ENCODE data around the gene LCN6.
A peak's percentile ranks its signal among the peaks of the same experiment; 100 is the strongest.

The LCN6 gene

GRCh38 chr9:136726631-136727191 lies 21.6 kb downstream of the LCN6 start:
- Histone ChIP-seq H3K36me3 (ENCODE audit: control insufficient read depth in 1 of 2, insufficient read depth in 2 of 2, low read length in 2 of 2) (peaks cover 23 to 42% of the 10 kb centered on the region in 2 donors), H3K4me1 (ENCODE audit: control insufficient read depth in 1 of 2, insufficient read depth in 2 of 2, low read length in 2 of 2) (peaks cover 13 to 33% of the 10 kb centered on the region in 2 donors), H3K27ac (ENCODE audit: low read length) (peak overlapping the region; percentile 45), H3K27me3 (ENCODE audit: low read depth, low read length) (no peaks in the 10 kb centered on the region), H3K4me3 (ENCODE audit: low read depth in 1 of 2, low read length in 2 of 2) (peak overlapping the region; percentile 94 to 95), H3K9me3 (ENCODE audit: control insufficient read depth in 1 of 2, low read length in 2 of 2) (no peaks in the 10 kb centered on the region)

GRCh38 chr9:136726118-136726517 lies 22.2 kb downstream of the LCN6 start:
- no peaks in the 10 kb centered on the region for H3K27me3 ChIP-seq (ENCODE audit: low read depth, low read length)
- peaks cover 13 to 33% of the 10 kb centered on the region in 2 donors for H3K4me1 ChIP-seq (ENCODE audit: control insufficient read depth in 1 of 2, insufficient read depth in 2 of 2, low read length in 2 of 2)
- peak overlapping the region; percentile 94 to 95 for H3K4me3 ChIP-seq (ENCODE audit: low read depth in 1 of 2, low read length in 2 of 2)
- peaks cover 23 to 48% of the 10 kb centered on the region in 2 donors for H3K36me3 ChIP-seq (ENCODE audit: control insufficient read depth in 1 of 2, insufficient read depth in 2 of 2, low read length in 2 of 2)
- H3K27ac ChIP-seq (ENCODE audit: low read length) = no peak overlapping the region
- no peaks in the 10 kb centered on the region for H3K9me3 ChIP-seq (ENCODE audit: control insufficient read depth in 1 of 2, low read length in 2 of 2)

- H3K4me3 ChIP-seq (ENCODE audit: low read depth in 1 of 2, low read length in 2 of 2) = peak overlapping the region; percentile 94 to 95
These were observed 22.7 kb downstream of the LCN6 start for GRCh38 chr9:136725612-136726011.

GRCh38 chr9:136724772-136725171 lies 23.6 kb downstream of the LCN6 start:
- Histone ChIP-seq H3K9me3 (ENCODE audit: control insufficient read depth in 1 of 2, low read length in 2 of 2) (no peaks in the 10 kb centered on the region), H3K4me1 (ENCODE audit: control insufficient read depth in 1 of 2, insufficient read depth in 2 of 2, low read length in 2 of 2) (peaks cover 13 to 46% of the 10 kb centered on the region in 2 donors), H3K36me3 (ENCODE audit: control insufficient read depth in 1 of 2, insufficient read depth in 2 of 2, low read length in 2 of 2) (peaks cover 23 to 49% of the 10 kb centered on the region in 2 donors), H3K4me3 (ENCODE audit: low read depth in 1 of 2, low read length in 2 of 2) (no peak overlapping the region), H3K27me3 (ENCODE audit: low read depth, low read length) (no peaks in the 10 kb centered on the region), H3K27ac (ENCODE audit: low read length) (no peak overlapping the region)

More at GRCh38 chr9:136725612-136726011, 22.7 kb downstream of the LCN6 start:
- Histone ChIP-seq H3K27ac (ENCODE audit: low read length) (no peak overlapping the region), H3K36me3 (ENCODE audit: control insufficient read depth in 1 of 2, insufficient read depth in 2 of 2, low read length in 2 of 2) (peaks cover 23 to 49% of the 10 kb centered on the region in 2 donors), H3K9me3 (ENCODE audit: control insufficient read depth in 1 of 2, low read length in 2 of 2) (no peaks in the 10 kb centered on the region), H3K4me1 (ENCODE audit: control insufficient read depth in 1 of 2, insufficient read depth in 2 of 2, low read length in 2 of 2) (peaks cover 13 to 38% of the 10 kb centered on the region in 2 donors), H3K27me3 (ENCODE audit: low read depth, low read length) (no peaks in the 10 kb centered on the region)

- Histone ChIP-seq H3K4me1 (ENCODE audit: control insufficient read depth in 1 of 2, insufficient read depth in 2 of 2, low read length in 2 of 2) (peaks cover 13 to 49% of the 10 kb centered on the region in 2 donors), H3K36me3 (ENCODE audit: control insufficient read depth in 1 of 2, insufficient read depth in 2 of 2, low read length in 2 of 2) (peaks cover 23 to 49% of the 10 kb centered on the region in 2 donors)
These were observed 24.3 kb downstream of the LCN6 start for GRCh38 chr9:136723989-136724388.

GRCh38 chr9:136723362-136723976 lies 24.9 kb downstream of the LCN6 start:
- no peaks in the 10 kb centered on the region for H3K27me3 ChIP-seq (ENCODE audit: low read depth, low read length)
- no peak overlapping the region for H3K4me3 ChIP-seq (ENCODE audit: low read depth in 1 of 2, low read length in 2 of 2)
- H3K9me3 ChIP-seq (ENCODE audit: control insufficient read depth in 1 of 2, low read length in 2 of 2) = no peaks in the 10 kb centered on the region
- peaks cover 13 to 45% of the 10 kb centered on the region in 2 donors for H3K4me1 ChIP-seq (ENCODE audit: control insufficient read depth in 1 of 2, insufficient read depth in 2 of 2, low read length in 2 of 2)
- H3K27ac ChIP-seq (ENCODE audit: low read length) = no peak overlapping the region
- peaks cover 23 to 49% of the 10 kb centered on the region in 2 donors for H3K36me3 ChIP-seq (ENCODE audit: control insufficient read depth in 1 of 2, insufficient read depth in 2 of 2, low read length in 2 of 2)

More at GRCh38 chr9:136723989-136724388, 24.3 kb downstream of the LCN6 start:
- no peaks in the 10 kb centered on the region for H3K9me3 ChIP-seq (ENCODE audit: control insufficient read depth in 1 of 2, low read length in 2 of 2)
- no peak overlapping the region for H3K27ac ChIP-seq (ENCODE audit: low read length)
- no peak overlapping the region for H3K4me3 ChIP-seq (ENCODE audit: low read depth in 1 of 2, low read length in 2 of 2)
- no peaks in the 10 kb centered on the region for H3K27me3 ChIP-seq (ENCODE audit: low read depth, low read length)

GRCh38 chr9:136722969-136723356 lies 25.4 kb downstream of the LCN6 start:
- peaks cover 23 to 49% of the 10 kb centered on the region in 2 donors for H3K36me3 ChIP-seq (ENCODE audit: control insufficient read depth in 1 of 2, insufficient read depth in 2 of 2, low read length in 2 of 2)
- peaks cover 13 to 41% of the 10 kb centered on the region in 2 donors for H3K4me1 ChIP-seq (ENCODE audit: control insufficient read depth in 1 of 2, insufficient read depth in 2 of 2, low read length in 2 of 2)
- no peaks in the 10 kb centered on the region for H3K9me3 ChIP-seq (ENCODE audit: control insufficient read depth in 1 of 2, low read length in 2 of 2)
- H3K4me3 ChIP-seq (ENCODE audit: low read depth in 1 of 2, low read length in 2 of 2) = no peak overlapping the region
- H3K27me3 ChIP-seq (ENCODE audit: low read depth, low read length) = no peaks in the 10 kb centered on the region
- H3K27ac ChIP-seq (ENCODE audit: low read length) = no peak overlapping the region

GRCh38 chr9:136722093-136722968 lies 26.0 kb downstream of the LCN6 start:
- peaks cover 13 to 41% of the 10 kb centered on the region in 2 donors for H3K4me1 ChIP-seq (ENCODE audit: control insufficient read depth in 1 of 2, insufficient read depth in 2 of 2, low read length in 2 of 2)
- H3K27ac ChIP-seq (ENCODE audit: low read length) = no peak overlapping the region
- H3K27me3 ChIP-seq (ENCODE audit: low read depth, low read length) = no peaks in the 10 kb centered on the region
- H3K9me3 ChIP-seq (ENCODE audit: control insufficient read depth in 1 of 2, low read length in 2 of 2) = no peaks in the 10 kb centered on the region
- H3K36me3 ChIP-seq (ENCODE audit: control insufficient read depth in 1 of 2, insufficient read depth in 2 of 2, low read length in 2 of 2) = peaks cover 23 to 49% of the 10 kb centered on the region in 2 donors
- no peak overlapping the region for H3K4me3 ChIP-seq (ENCODE audit: low read depth in 1 of 2, low read length in 2 of 2)

GRCh38 chr9:136721339-136722092 lies 26.8 kb downstream of the LCN6 start:
- H3K4me1 ChIP-seq (ENCODE audit: control insufficient read depth in 1 of 2, insufficient read depth in 2 of 2, low read length in 2 of 2) = peaks cover 9 to 34% of the 10 kb centered on the region in 2 donors
- no peaks in the 10 kb centered on the region for H3K9me3 ChIP-seq (ENCODE audit: control insufficient read depth in 1 of 2, low read length in 2 of 2)
- no peak overlapping the region for H3K27ac ChIP-seq (ENCODE audit: low read length)
- no peak overlapping the region for H3K4me3 ChIP-seq (ENCODE audit: low read depth in 1 of 2, low read length in 2 of 2)
- H3K36me3 ChIP-seq (ENCODE audit: control insufficient read depth in 1 of 2, insufficient read depth in 2 of 2, low read length in 2 of 2) = peaks cover 20 to 49% of the 10 kb centered on the region in 2 donors
- no peaks in the 10 kb centered on the region for H3K27me3 ChIP-seq (ENCODE audit: low read depth, low read length)

- H3K27ac ChIP-seq (ENCODE audit: low read length) = peak overlapping the region; percentile 31
- no peaks in the 10 kb centered on the region for H3K9me3 ChIP-seq (ENCODE audit: control insufficient read depth in 1 of 2, low read length in 2 of 2)
- H3K4me3 ChIP-seq (ENCODE audit: low read depth in 1 of 2, low read length in 2 of 2) = no peak overlapping the region
- H3K36me3 ChIP-seq (ENCODE audit: control insufficient read depth in 1 of 2, insufficient read depth in 2 of 2, low read length in 2 of 2) = peaks cover 14 to 45% of the 10 kb centered on the region in 2 donors
- H3K4me1 ChIP-seq (ENCODE audit: control insufficient read depth in 1 of 2, insufficient read depth in 2 of 2, low read length in 2 of 2) = peaks cover 3 to 28% of the 10 kb centered on the region in 2 donors
- no peaks in the 10 kb centered on the region for H3K27me3 ChIP-seq (ENCODE audit: low read depth, low read length)
These were observed 27.4 kb downstream of the LCN6 start for GRCh38 chr9:136720898-136721338.

All from muscle layer of duodenum (tissue), 2 donors.